Brain microvascular endothelial cell (primary cell): ENCODE results near the gene DCC.

Experiments used
- DNase-seq: peaks from one replicate; pipeline ENCODE4 v3.0.0-alpha.2; 2020
- H3K27ac ChIP-seq: fragments of 250-450 bp; sonication (Bioruptor Pico); 2 replicates; pipeline ENCODE4 v1.5.1; 2020; ENCODE audit warnings: mild to moderate bottlenecking, moderate library complexity
- H3K27me3 ChIP-seq: fragments of 250-450 bp; sonication (Bioruptor Pico); replicated peaks from 2 replicates; pipeline ENCODE4 v1.5.1; 2020; ENCODE audit warnings: mild to moderate bottlenecking
- H3K36me3 ChIP-seq: fragments of 250-450 bp; sonication (Bioruptor Pico); replicated peaks from 2 replicates; pipeline ENCODE4 v1.5.1; 2020; ENCODE audit warnings: mild to moderate bottlenecking
- H3K4me3 ChIP-seq: 2 replicates; pipeline ENCODE4 v1.5.1; 2011; ENCODE audit warnings: low read depth, mild to moderate bottlenecking, control low read depth, low read length, moderate library complexity
- in situ Hi-C: cut with HindIII; loops from 2 replicates; pipeline ENCODE4 v1.10.0; 2017; ENCODE audit warnings: low sequenced_read_pairs, low pct_ligation_motif_present
- TF ChIP-seq, protein P1 (sequence below): IDR thresholded peaks from 2 replicates; pipeline ENCODE4 v1.5.1; 2011; ENCODE audit warnings: low read depth, mild to moderate bottlenecking, moderate library complexity, low read length, control low read depth, inconsistent platforms; ENCODE audit errors: missing control alignments

DCC gene

DNA sequence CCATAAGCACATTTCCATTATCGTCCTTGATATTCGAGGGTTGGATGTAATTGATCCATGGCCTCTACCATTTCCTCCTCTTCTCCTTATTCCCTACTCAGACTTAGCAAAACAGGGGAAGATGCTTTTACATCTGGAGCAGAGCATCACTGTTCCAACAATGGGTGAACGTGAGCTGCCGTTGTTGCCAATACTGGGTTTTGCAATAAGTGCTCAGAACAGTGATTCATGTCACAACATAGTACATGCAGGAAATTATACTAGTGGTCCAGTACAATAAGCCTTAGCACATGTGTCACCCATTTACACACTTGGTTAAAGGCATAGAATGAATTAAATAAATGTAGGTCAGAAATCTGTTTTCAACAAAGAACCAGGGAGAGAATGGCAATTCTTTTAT lies 112.4 kb downstream of the DCC start:
- Histone ChIP-seq H3K36me3 (no peaks in the 10 kb centered on the region), H3K27ac (no peak overlapping the region), H3K4me3 (no peak overlapping the region), H3K27me3 (no peaks in the 10 kb centered on the region)
- no peak for DNase-seq
- TF ChIP-seq, protein P1, sequence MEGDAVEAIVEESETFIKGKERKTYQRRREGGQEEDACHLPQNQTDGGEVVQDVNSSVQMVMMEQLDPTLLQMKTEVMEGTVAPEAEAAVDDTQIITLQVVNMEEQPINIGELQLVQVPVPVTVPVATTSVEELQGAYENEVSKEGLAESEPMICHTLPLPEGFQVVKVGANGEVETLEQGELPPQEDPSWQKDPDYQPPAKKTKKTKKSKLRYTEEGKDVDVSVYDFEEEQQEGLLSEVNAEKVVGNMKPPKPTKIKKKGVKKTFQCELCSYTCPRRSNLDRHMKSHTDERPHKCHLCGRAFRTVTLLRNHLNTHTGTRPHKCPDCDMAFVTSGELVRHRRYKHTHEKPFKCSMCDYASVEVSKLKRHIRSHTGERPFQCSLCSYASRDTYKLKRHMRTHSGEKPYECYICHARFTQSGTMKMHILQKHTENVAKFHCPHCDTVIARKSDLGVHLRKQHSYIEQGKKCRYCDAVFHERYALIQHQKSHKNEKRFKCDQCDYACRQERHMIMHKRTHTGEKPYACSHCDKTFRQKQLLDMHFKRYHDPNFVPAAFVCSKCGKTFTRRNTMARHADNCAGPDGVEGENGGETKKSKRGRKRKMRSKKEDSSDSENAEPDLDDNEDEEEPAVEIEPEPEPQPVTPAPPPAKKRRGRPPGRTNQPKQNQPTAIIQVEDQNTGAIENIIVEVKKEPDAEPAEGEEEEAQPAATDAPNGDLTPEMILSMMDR, result no peak
- in situ Hi-C loops, result no loop called here

DNA sequence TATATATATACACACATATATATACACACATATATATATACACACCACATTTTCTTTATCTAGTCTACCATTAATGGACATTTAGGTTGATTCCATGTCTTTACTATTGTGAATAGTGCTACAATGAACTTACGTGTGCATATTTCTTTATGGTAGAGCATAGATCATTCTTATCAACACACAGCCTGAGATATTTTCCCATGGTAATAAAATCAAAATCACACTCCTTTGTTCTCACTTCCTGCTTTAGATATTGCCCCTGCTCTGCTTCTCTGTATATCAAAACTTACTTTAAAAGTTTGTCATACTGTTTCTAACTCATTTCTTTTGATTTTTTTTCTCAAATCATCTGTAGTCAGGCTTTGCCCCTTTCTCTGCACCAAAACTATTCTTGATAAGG lies 119.9 kb downstream of the DCC start:
- H3K27me3 ChIP-seq, result no peaks in the 10 kb centered on the region
- no peaks in the 10 kb centered on the region for H3K36me3 ChIP-seq
- in situ Hi-C loops, result no loop called here
- H3K27ac ChIP-seq, result no peak overlapping the region
- no peak for DNase-seq
- TF ChIP-seq, protein P1, result no peak
- no peak overlapping the region for H3K4me3 ChIP-seq

DNA sequence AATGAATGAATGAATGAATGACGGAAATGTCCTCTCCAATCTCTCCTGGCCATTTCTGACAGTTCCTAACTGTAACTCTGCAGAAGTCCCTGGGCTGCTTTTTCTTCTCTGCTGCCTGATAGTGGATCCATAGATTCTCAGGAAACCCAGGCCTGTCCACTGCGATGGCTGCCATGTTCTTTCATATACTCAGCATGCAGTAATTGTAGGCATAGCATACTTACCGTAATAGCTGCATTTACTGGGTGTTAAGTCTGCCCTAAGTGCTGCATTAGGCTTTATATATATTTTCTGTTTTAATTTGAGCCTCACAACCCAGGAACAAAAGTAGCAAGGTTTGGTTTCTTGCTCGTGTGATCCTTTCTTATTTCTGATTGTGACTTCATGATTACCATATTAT lies 122.9 kb downstream of the DCC start:
- H3K36me3 ChIP-seq, result no peaks in the 10 kb centered on the region
- no peaks in the 10 kb centered on the region for H3K27me3 ChIP-seq
- in situ Hi-C loops, result no loop called here
- TF ChIP-seq, protein P1, result no peak
- no peak overlapping the region for H3K4me3 ChIP-seq
- no peak overlapping the region for H3K27ac ChIP-seq
- DNase-seq, result no peak

DNA sequence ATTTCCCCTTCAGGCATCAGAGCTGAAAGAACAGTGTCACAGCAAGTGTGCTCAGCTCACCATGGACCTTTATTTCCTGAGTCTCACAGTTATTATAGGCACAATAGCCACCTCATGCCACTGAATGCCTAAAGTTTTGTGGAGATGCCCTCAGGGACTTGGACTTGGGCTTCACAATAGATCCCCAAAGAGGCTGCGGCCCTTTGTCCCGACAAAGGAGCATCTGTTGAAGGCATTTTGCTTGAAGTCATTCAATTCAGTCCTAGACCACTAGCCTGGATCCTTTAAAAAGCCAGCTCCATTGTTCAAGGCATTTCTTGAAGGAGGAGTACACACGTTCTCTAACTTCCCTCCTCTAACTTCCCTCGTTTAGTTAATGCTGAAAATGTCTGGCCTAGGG lies 125.4 kb downstream of the DCC start:
- H3K4me3 ChIP-seq, result no peak overlapping the region
- no peaks in the 10 kb centered on the region for H3K36me3 ChIP-seq
- H3K27me3 ChIP-seq, result no peaks in the 10 kb centered on the region
- no peak overlapping the region for H3K27ac ChIP-seq
- TF ChIP-seq, protein P1, result no peak
- DNase-seq, result no peak
- in situ Hi-C loops, result no loop called here

DNA sequence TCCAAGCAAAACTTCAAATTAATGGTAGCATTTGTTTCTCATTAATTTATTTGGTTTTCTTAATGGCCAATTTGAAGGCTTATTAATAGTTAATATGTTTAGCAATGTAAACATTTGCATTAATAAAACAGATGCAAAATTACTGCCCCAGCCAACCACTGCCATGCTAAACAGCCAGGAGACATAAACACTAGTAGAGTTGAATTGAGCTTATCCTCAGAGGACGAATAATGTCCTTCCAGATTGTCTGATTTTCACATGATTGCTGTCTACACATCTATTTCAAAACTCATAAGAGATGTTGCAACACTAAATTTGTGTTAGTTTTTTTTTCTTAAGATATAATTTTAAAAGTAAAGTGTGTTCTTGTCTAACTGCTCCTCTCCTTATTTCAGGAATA lies 128.5 kb downstream of the DCC start:
- Histone ChIP-seq H3K4me3 (no peak overlapping the region), H3K27ac (no peak overlapping the region), H3K36me3 (no peaks in the 10 kb centered on the region), H3K27me3 (no peaks in the 10 kb centered on the region)
- DNase-seq, result no peak
- in situ Hi-C loops, result no loop called here
- TF ChIP-seq, protein P1, result no peak

DNA sequence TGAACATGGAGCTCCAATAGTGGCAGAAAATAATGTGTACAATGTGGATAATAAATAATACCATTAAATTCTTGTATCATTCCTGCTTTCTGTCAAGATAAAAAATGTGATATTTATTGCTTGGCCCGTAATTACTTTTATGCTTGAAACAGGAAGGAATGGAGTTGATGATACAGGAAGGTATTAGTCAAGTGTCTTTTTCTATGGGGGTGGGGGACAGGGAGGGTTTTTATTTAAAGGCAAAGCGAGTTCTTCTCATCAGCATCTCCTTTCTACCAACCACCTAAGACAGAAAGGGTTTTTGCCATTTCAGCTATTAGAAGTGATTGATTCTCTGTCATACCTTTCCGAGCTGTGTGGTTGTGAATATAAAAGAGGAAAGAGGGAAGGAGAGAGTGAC lies 135.3 kb downstream of the DCC start:
- H3K27me3 ChIP-seq, result no peaks in the 10 kb centered on the region
- TF ChIP-seq, protein P1, result no peak
- DNase-seq, result no peak
- in situ Hi-C loops, result no loop called here
- H3K36me3 ChIP-seq, result no peaks in the 10 kb centered on the region
- no peak overlapping the region for H3K4me3 ChIP-seq
- no peak overlapping the region for H3K27ac ChIP-seq
